ENCODE measurements around the gene KCNN3. TPM values are rescaled to one million over a fixed set of nuclear protein-coding genes. Genes with fewer than 3 reads are reported as not detected.

KCNN3 gene
- total RNA-seq, 6 experiments from 2014 or later, result not detected

DNA sequence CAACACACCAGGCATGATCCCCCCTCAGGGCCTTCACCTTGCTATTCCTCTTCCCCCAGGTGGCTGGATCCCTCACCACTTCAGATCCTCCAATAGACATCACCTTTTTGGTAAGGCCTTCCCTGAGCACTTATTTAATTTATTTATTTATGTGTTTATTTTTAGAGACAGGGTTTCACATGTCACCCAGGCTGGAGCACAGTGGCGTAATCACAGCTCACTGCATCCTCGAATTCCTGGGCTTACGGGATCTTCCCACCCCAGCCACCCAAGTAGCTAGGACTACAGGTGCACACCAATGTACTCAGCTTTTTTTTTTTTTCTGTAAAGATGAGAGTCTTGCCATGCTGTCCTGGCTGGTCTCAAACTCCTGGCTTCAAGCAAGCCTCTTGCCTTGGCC, 17.2 kb downstream of the KCNN3 start:
- Mint-ChIP-seq H3K4me3 (no peak overlapping the region), H3K4me1 (ENCODE audit: low read depth) (no peaks in the 10 kb centered on the region), H3K9me3 (no peaks in the 10 kb centered on the region), H3K36me3 (ENCODE audit: low read depth) (no peaks in the 10 kb centered on the region), H3K27ac (no peak overlapping the region), H3K27me3 (ENCODE audit: insufficient read depth) (peaks cover 35% of the 10 kb centered on the region)
- DNase-seq, result no peak
- TF ChIP-seq, protein P1, sequence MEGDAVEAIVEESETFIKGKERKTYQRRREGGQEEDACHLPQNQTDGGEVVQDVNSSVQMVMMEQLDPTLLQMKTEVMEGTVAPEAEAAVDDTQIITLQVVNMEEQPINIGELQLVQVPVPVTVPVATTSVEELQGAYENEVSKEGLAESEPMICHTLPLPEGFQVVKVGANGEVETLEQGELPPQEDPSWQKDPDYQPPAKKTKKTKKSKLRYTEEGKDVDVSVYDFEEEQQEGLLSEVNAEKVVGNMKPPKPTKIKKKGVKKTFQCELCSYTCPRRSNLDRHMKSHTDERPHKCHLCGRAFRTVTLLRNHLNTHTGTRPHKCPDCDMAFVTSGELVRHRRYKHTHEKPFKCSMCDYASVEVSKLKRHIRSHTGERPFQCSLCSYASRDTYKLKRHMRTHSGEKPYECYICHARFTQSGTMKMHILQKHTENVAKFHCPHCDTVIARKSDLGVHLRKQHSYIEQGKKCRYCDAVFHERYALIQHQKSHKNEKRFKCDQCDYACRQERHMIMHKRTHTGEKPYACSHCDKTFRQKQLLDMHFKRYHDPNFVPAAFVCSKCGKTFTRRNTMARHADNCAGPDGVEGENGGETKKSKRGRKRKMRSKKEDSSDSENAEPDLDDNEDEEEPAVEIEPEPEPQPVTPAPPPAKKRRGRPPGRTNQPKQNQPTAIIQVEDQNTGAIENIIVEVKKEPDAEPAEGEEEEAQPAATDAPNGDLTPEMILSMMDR (IDR thresholded peaks at IDR 0.05), result no peak

DNA sequence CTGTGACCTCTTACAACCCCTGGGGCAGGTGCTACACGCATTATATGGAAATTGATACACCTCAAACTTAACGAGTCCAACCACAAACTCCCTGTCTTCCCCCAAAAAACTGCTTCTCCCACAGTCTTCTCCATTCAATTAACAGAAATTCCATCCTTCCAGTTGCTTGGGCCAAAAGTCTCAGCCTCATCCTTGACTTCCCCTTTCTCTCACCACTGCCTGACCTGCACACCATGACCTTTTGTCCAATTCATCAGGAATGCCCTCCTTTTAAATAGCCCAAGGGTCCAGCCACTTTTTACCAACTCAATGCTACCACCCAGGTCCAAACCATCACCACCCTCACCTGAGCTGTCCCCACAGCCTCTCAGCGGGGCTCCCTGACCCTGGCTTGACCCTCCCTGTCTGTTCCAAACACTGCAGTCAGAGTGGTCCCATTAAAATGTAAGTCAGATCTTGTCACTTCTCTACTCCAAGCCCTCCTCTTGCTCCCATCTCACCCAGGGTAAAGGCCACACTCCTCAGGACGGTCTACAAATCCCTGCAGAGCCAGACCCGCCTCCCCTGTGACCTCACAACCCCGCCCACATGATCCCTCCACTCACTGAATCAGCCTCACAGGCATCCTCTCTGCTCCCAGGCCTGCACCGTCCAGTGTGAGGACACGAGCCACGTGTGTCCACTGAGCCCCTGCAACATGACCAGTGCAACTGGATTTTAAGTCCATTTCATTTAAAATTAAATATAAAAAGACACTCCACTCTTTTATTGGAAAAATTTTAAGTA, 18.5 kb downstream of the KCNN3 start:
- Mint-ChIP-seq H3K4me1 (ENCODE audit: low read depth) (no peaks in the 10 kb centered on the region), H3K36me3 (ENCODE audit: low read depth) (no peaks in the 10 kb centered on the region), H3K27me3 (ENCODE audit: insufficient read depth) (peaks cover 41% of the 10 kb centered on the region), H3K4me3 (no peak overlapping the region), H3K27ac (no peak overlapping the region), H3K9me3 (no peaks in the 10 kb centered on the region)
- no peak for DNase-seq
- TF ChIP-seq, protein P1 (IDR thresholded peaks at IDR 0.05), result no peak

DNA sequence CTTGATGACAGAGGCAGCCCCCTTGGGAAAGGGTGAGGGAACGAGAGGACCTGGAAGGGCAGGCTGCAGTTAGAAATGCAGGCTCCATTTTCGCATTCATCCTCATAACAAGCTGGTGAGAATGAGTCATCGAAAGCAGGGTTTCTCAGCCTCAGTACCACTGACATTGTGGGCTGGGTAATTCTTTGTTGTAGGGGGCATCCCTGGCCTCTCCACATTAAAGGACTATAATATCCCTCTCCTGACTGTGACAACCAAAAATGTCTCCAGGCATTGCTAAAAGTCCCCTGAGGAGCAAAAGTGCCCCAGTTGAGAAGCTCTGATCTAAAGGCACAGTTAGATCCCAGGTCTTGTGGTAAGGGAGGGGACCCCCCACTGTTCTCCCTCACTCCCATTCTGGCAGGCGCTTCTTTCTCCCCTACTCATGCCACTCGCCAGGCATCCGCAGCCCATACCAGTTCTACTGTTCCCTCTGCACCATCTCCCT, 20.4 kb downstream of the KCNN3 start:
- no peak for DNase-seq
- no peak overlapping the region for H3K4me3 Mint-ChIP-seq
- TF ChIP-seq, protein P1 (IDR thresholded peaks at IDR 0.05), result no peak
- no peaks in the 10 kb centered on the region for H3K36me3 Mint-ChIP-seq (ENCODE audit: low read depth)
- H3K9me3 Mint-ChIP-seq, result no peaks in the 10 kb centered on the region
- no peak overlapping the region for H3K27ac Mint-ChIP-seq
- no peaks in the 10 kb centered on the region for H3K4me1 Mint-ChIP-seq (ENCODE audit: low read depth)
- peaks cover 57% of the 10 kb centered on the region for H3K27me3 Mint-ChIP-seq (ENCODE audit: insufficient read depth)

DNA sequence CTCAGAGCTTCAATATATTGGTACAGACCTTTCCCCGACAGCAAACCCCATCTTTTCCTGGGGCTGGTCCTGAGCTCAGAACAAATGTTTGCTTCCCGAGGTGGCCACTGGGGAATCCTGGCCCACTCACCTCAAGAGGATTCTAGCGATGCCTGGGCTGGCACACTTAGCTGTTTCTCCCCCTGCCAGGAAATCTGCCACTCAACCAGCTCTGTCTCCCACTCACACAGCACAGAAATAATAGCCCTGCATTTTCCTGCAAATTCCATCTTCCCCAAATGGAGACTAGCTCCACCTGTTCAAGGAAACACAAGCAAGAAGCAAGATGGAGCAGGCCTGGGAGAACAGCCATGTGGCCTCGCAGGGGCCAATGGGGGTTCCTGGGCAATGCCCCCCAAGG, 21.1 kb downstream of the KCNN3 start:
- Mint-ChIP-seq H3K27me3 (ENCODE audit: insufficient read depth) (peaks cover 63% of the 10 kb centered on the region), H3K4me1 (ENCODE audit: low read depth) (no peaks in the 10 kb centered on the region), H3K27ac (no peak overlapping the region), H3K9me3 (no peaks in the 10 kb centered on the region), H3K4me3 (no peak overlapping the region), H3K36me3 (ENCODE audit: low read depth) (no peaks in the 10 kb centered on the region)
- DNase-seq, result no peak
- TF ChIP-seq, protein P1 (IDR thresholded peaks at IDR 0.05), result no peak

DNA sequence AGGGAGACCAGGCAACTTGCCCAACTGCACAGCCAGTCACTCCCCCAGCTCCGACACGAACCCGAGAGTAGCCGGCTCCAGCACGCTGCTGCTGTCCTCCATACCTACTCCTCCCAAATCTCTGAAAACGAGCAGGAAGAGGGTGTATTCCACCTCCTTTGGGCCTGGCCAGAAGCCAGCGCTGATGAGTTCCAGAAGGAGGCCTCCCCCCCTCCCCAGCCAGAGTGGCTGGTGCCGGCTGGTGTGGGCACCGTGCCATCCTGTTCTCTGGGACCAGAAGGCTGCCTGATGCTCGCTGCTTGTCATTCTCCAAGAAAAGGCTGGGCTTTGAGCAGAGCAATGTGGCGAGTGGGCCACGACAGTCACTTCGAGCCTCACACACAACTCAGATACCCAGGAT, 22.2 kb downstream of the KCNN3 start:
- no peaks in the 10 kb centered on the region for H3K4me1 Mint-ChIP-seq (ENCODE audit: low read depth)
- TF ChIP-seq, protein P1 (IDR thresholded peaks at IDR 0.05), result no peak

More for the DNA sequence above, 22.2 kb downstream of the KCNN3 start:
- Mint-ChIP-seq H3K4me3 (no peak overlapping the region), H3K27me3 (ENCODE audit: insufficient read depth) (peaks cover 70% of the 10 kb centered on the region), H3K9me3 (no peaks in the 10 kb centered on the region), H3K36me3 (ENCODE audit: low read depth) (no peaks in the 10 kb centered on the region), H3K27ac (no peak overlapping the region)
- DNase-seq, result no peak
